GM19455 (cell line): ENCODE data around the gene ARPC2.

ENCODE experiments used
- ATAC-seq: cut with Tn5 transposase; IDR thresholded peaks from one replicate; pipeline ENCODE4 v1.9.1; 2021; ENCODE audit not compliant: unreplicated experiment

The ARPC2 gene

GRCh38 chr2:218216336-218216673 lies 684 bp upstream of the ARPC2 start:
- ATAC-seq, result no peak

- ATAC-seq, result peak; percentile 31
Measured at GRCh38 chr2:218217360-218218267, 625 bp downstream of the ARPC2 start.

- ATAC-seq, result peak; percentile 45
Measured at GRCh38 chr2:218218268-218219185, 1.5 kb downstream of the ARPC2 start.

- no peak for ATAC-seq
Measured at GRCh38 chr2:218219934-218220333, 2.9 kb downstream of the ARPC2 start.

- ATAC-seq, result no peak
Measured at GRCh38 chr2:218221000-218221399, 4.0 kb downstream of the ARPC2 start.

- no peak for ATAC-seq
Measured at GRCh38 chr2:218223046-218223445, 6.1 kb downstream of the ARPC2 start.

GRCh38 chr2:218224186-218224585 lies 7.2 kb downstream of the ARPC2 start:
- no peak for ATAC-seq

- no peak for ATAC-seq
Measured at GRCh38 chr2:218226903-218227302, 9.9 kb downstream of the ARPC2 start.

- ATAC-seq, result no peak
Measured at GRCh38 chr2:218228366-218229090, 11.5 kb downstream of the ARPC2 start.

- peak; percentile 89 for ATAC-seq
Measured at GRCh38 chr2:218229239-218229638, 12.2 kb downstream of the ARPC2 start.

GRCh38 chr2:218229851-218230250 lies 12.9 kb downstream of the ARPC2 start:
- no peak for ATAC-seq

GRCh38 chr2:218230882-218231281 lies 13.9 kb downstream of the ARPC2 start:
- no peak for ATAC-seq

GRCh38 chr2:218233543-218233942 lies 16.6 kb downstream of the ARPC2 start:
- ATAC-seq, result no peak

- ATAC-seq, result no peak
Measured at GRCh38 chr2:218234521-218234920, 17.5 kb downstream of the ARPC2 start.

GRCh38 chr2:218235017-218235416 lies 18.0 kb downstream of the ARPC2 start:
- no peak for ATAC-seq

GRCh38 chr2:218236829-218237228 lies 19.8 kb downstream of the ARPC2 start:
- ATAC-seq, result no peak

GRCh38 chr2:218238887-218239286 lies 21.9 kb downstream of the ARPC2 start:
- no peak for ATAC-seq

GRCh38 chr2:218244204-218244603 lies 27.2 kb downstream of the ARPC2 start:
- no peak for ATAC-seq

GRCh38 chr2:218244665-218245064 lies 27.7 kb downstream of the ARPC2 start:
- ATAC-seq, result no peak

GRCh38 chr2:218245214-218245613 lies 28.2 kb downstream of the ARPC2 start:
- no peak for ATAC-seq

- ATAC-seq, result no peak
Measured at GRCh38 chr2:218249691-218250090, 32.7 kb downstream of the ARPC2 start.
